Hematopoietic multipotent progenitor cell treated with erythropoietin and hydrocortisone succinate and interleukin-3 and kit ligand, for 8 days (in vitro differentiated cells): ENCODE data around the gene DDX31.
"Not testable (repeated sequence)": the region's sequence is repeated elsewhere in the genome, so short reads cannot be mapped to it uniquely, and the experiment has no call there.

ENCODE experiments used
- DNase-seq: peaks from one replicate; pipeline ENCODE4 v3.0.0-alpha.2; 2015

DDX31 gene

GRCh38 chr9:132575811-132576210 is 94.0 kb downstream of the DDX31 start:
- DNase-seq: no peak

GRCh38 chr9:132575005-132575609 is 94.7 kb downstream of the DDX31 start:
- DNase-seq: peak; percentile 66

- DNase-seq: no peak
These were observed 96.9 kb downstream of the DDX31 start for GRCh38 chr9:132572921-132573320.

- DNase-seq: no peak
These were observed 97.8 kb downstream of the DDX31 start for GRCh38 chr9:132571806-132572600.

- DNase-seq: not testable (repeated sequence)
These were observed 101.0 kb downstream of the DDX31 start for GRCh38 chr9:132568787-132569186.

GRCh38 chr9:132564526-132564925 is 105.3 kb downstream of the DDX31 start:
- DNase-seq: no peak

GRCh38 chr9:132562306-132562573 is 107.5 kb downstream of the DDX31 start:
- DNase-seq: no peak

GRCh38 chr9:132560616-132561202 is 109.1 kb downstream of the DDX31 start:
- DNase-seq: no peak

- DNase-seq: no peak
These were observed 110.1 kb downstream of the DDX31 start for GRCh38 chr9:132559711-132560110.

- DNase-seq: no peak
These were observed 112.6 kb downstream of the DDX31 start for GRCh38 chr9:132557159-132557558.

GRCh38 chr9:132556714-132557113 is 113.1 kb downstream of the DDX31 start:
- DNase-seq: no peak

- DNase-seq: no peak
These were observed 113.5 kb downstream of the DDX31 start for GRCh38 chr9:132556235-132556634.

GRCh38 chr9:132555528-132555927 is 114.3 kb downstream of the DDX31 start:
- no peak for DNase-seq

- DNase-seq: no peak
These were observed 115.0 kb downstream of the DDX31 start for GRCh38 chr9:132554755-132555154.

GRCh38 chr9:132552041-132552440 is 117.7 kb downstream of the DDX31 start:
- DNase-seq: no peak

GRCh38 chr9:132551556-132551955 is 118.2 kb downstream of the DDX31 start:
- DNase-seq: no peak

GRCh38 chr9:132548751-132549640 is 120.8 kb downstream of the DDX31 start:
- DNase-seq: no peak

GRCh38 chr9:132547976-132548730 is 121.6 kb downstream of the DDX31 start:
- DNase-seq: no peak

- no peak for DNase-seq
These were observed 122.3 kb downstream of the DDX31 start for GRCh38 chr9:132547436-132547835.

GRCh38 chr9:132547052-132547431 is 122.7 kb downstream of the DDX31 start:
- no peak for DNase-seq

- peak; percentile 12 for DNase-seq
These were observed 123.4 kb downstream of the DDX31 start for GRCh38 chr9:132546148-132547051.

- DNase-seq: no peak
These were observed 124.2 kb downstream of the DDX31 start for GRCh38 chr9:132545578-132545977.
